Calu3 (cell line): Measurements from ENCODE around the gene TMEM108. TPM values are rescaled to one million over a fixed set of nuclear protein-coding genes. Genes with fewer than 3 reads are reported as not detected.

Source experiments
- BruUV-seq: library from RNA; stranded (reverse); fragments of 400-500 nt; replicated peaks from 2 replicates; lab custom pipeline; 2021; lab: Mats Ljungman, UMichigan
- CTCF ChIA-PET: fragments of 300-600 bp; sonication (Branson Sonifier 250); formaldehyde crosslinking; loops from one replicate; lab custom pipeline; 2022; ENCODE audit warnings: antibody characterized with exemption; lab: Charles Lee
- DNase-seq: peaks from one replicate; pipeline ENCODE4 v3.0.0; 2022
- H3K27ac Mint-ChIP-seq: one replicate; pipeline ENCODE4 v1.8.0; 2022; ENCODE audit warnings: mixed read lengths; ENCODE audit not compliant: unreplicated experiment
- H3K27me3 Mint-ChIP-seq: one replicate; pipeline ENCODE4 v1.8.0; 2022; ENCODE audit warnings: mixed read lengths; ENCODE audit not compliant: unreplicated experiment
- H3K36me3 Mint-ChIP-seq: one replicate; pipeline ENCODE4 v1.8.0; 2022; ENCODE audit warnings: mild to moderate bottlenecking, moderate library complexity, mixed read lengths; ENCODE audit not compliant: insufficient read depth, unreplicated experiment
- H3K4me1 Mint-ChIP-seq: one replicate; pipeline ENCODE4 v1.8.0; 2022; ENCODE audit warnings: mild to moderate bottlenecking, low read depth, mixed read lengths; ENCODE audit not compliant: unreplicated experiment
- H3K4me3 Mint-ChIP-seq: one replicate; pipeline ENCODE4 v1.8.0; 2022; ENCODE audit warnings: mild to moderate bottlenecking, low read depth, moderate library complexity, mixed read lengths; ENCODE audit not compliant: unreplicated experiment
- H3K9me3 Mint-ChIP-seq: one replicate; pipeline ENCODE4 v1.8.0; 2022; ENCODE audit warnings: low read depth, mixed read lengths; ENCODE audit not compliant: unreplicated experiment
- intact Hi-C: fragments of 100-400 bp; cut with micrococcal nuclease; formaldehyde crosslinking; loops from one replicate; pipeline ENCODE4 v1.10.0; 2022; ENCODE audit not compliant: unreplicated experiment
- total RNA-seq: library from RNA; stranded (reverse); gene quantifications from 2 replicates; pipeline ENCODE4 v1.2.3, GENCODE V29; 2022
- TF ChIP-seq, protein P1 (sequence below): fragments of 200-600 bp; IDR thresholded peaks from one replicate; pipeline ENCODE4 v1.8.0; 2022; ENCODE audit warnings: antibody characterized with exemption; ENCODE audit not compliant: unreplicated experiment

TMEM108 gene
- total RNA-seq, 1 experiment from 2014 or later = not detected

GRCh38 chr3:133021206-133021605 lies 17.0 kb upstream of the TMEM108 start:
- H3K9me3 Mint-ChIP-seq = peaks cover 2% of the 10 kb centered on the region
- CTCF ChIA-PET = interaction anchor here (0.7 kb wide), 1 partner anchor 210 kb away, joined by 4 read pairs; no protein-coding TSS in a partner anchor
- H3K36me3 Mint-ChIP-seq = no peaks in the 10 kb centered on the region

GRCh38 chr3:133023362-133023761 lies 14.8 kb upstream of the TMEM108 start:
- CTCF ChIA-PET = interaction anchor here (0.6 kb wide), 1 partner anchor 16 kb away, joined by 3 read pairs; no protein-coding TSS in a partner anchor
- no TSS peak for BruUV-seq

More at GRCh38 chr3:133021206-133021605, 17.0 kb upstream of the TMEM108 start:
- H3K4me1 Mint-ChIP-seq = no peaks in the 10 kb centered on the region
- H3K27ac Mint-ChIP-seq = no peak overlapping the region
- H3K27me3 Mint-ChIP-seq = peaks cover 50% of the 10 kb centered on the region
- TF ChIP-seq, protein P1, sequence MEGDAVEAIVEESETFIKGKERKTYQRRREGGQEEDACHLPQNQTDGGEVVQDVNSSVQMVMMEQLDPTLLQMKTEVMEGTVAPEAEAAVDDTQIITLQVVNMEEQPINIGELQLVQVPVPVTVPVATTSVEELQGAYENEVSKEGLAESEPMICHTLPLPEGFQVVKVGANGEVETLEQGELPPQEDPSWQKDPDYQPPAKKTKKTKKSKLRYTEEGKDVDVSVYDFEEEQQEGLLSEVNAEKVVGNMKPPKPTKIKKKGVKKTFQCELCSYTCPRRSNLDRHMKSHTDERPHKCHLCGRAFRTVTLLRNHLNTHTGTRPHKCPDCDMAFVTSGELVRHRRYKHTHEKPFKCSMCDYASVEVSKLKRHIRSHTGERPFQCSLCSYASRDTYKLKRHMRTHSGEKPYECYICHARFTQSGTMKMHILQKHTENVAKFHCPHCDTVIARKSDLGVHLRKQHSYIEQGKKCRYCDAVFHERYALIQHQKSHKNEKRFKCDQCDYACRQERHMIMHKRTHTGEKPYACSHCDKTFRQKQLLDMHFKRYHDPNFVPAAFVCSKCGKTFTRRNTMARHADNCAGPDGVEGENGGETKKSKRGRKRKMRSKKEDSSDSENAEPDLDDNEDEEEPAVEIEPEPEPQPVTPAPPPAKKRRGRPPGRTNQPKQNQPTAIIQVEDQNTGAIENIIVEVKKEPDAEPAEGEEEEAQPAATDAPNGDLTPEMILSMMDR = no peak
- no peak overlapping the region for H3K4me3 Mint-ChIP-seq
- BruUV-seq = no TSS peak
- intact Hi-C loops = no loop called here
- DNase-seq = no peak

DNA sequence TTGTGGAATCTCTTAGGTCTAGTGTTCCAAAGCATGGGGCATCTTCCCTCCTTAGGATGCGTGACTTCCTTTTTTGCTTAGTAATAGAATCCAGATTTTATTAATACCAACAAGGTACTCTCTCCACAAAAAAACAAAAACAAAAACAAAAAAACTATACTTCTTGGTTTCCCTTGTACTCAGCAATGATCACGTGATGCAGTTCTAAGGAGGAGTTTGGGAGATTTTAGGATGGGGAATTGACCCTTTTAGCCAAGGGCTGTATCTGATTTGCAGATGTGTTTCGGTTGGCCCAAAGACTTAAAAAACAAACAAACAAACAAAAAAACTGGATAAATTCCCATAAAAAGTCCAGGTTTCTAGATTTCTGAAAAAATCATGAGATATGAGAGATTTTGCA lies 12.6 kb upstream of the TMEM108 start:
- DNase-seq = no peak
- CTCF ChIA-PET = no interaction called here

More at GRCh38 chr3:133023362-133023761, 14.8 kb upstream of the TMEM108 start:
- H3K36me3 Mint-ChIP-seq = no peaks in the 10 kb centered on the region
- no peaks in the 10 kb centered on the region for H3K4me1 Mint-ChIP-seq
- peaks cover 44% of the 10 kb centered on the region for H3K27me3 Mint-ChIP-seq
- H3K27ac Mint-ChIP-seq = no peak overlapping the region
- TF ChIP-seq, protein P1 = no peak
- no peak for DNase-seq
- H3K9me3 Mint-ChIP-seq = peaks cover 2% of the 10 kb centered on the region
- H3K4me3 Mint-ChIP-seq = no peak overlapping the region
- intact Hi-C loops = no loop called here

DNA sequence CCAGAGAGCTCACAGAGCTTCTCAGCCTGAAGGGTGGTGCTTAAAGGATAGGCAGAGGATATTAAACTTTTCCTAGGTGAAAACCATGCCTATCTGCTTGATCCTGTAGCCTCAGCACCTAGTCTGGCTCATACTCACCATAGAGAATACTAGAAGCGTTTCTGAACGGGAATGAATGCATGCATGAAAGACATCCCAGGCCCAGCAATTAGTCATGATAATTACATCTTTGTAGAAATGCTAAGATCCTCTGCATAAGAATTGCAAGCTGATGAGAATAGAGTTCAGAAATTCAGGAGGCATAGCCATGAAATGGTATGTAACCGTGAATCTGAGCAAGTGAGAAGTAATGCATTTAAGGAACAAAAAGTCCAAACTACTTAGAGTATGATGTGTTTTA lies 5.9 kb upstream of the TMEM108 start:
- no peak for DNase-seq
- intact Hi-C loops = no loop called here
- CTCF ChIA-PET = interaction anchor here (0.7 to 1.3 kb wide), 3 partner anchors 9 to 352 kb away, joined by 3 to 7 read pairs (median 3); no protein-coding TSS in a partner anchor
- no peaks in the 10 kb centered on the region for H3K9me3 Mint-ChIP-seq
- peaks cover 61% of the 10 kb centered on the region for H3K27me3 Mint-ChIP-seq
- TF ChIP-seq, protein P1 = no peak
- no peaks in the 10 kb centered on the region for H3K4me1 Mint-ChIP-seq
- H3K27ac Mint-ChIP-seq = no peak overlapping the region
- no TSS peak for BruUV-seq
- H3K4me3 Mint-ChIP-seq = no peak overlapping the region
- no peaks in the 10 kb centered on the region for H3K36me3 Mint-ChIP-seq

More for the DNA sequence above, 12.6 kb upstream of the TMEM108 start:
- intact Hi-C loops = no loop called here
- Mint-ChIP-seq H3K4me1 (no peaks in the 10 kb centered on the region), H3K27me3 (peaks cover 32% of the 10 kb centered on the region), H3K27ac (no peak overlapping the region), H3K9me3 (no peaks in the 10 kb centered on the region), H3K4me3 (no peak overlapping the region), H3K36me3 (no peaks in the 10 kb centered on the region)
- TF ChIP-seq, protein P1 = no peak
- no TSS peak for BruUV-seq
